HG03565 (cell line): ENCODE results near the gene SAMD7.

ENCODE experiments used
- ATAC-seq: cut with Tn5 transposase; IDR thresholded peaks from one replicate; pipeline ENCODE4 v1.9.1; 2021; ENCODE audit warnings: mild to moderate bottlenecking, moderate library complexity; ENCODE audit not compliant: unreplicated experiment

Gene SAMD7, protein sequence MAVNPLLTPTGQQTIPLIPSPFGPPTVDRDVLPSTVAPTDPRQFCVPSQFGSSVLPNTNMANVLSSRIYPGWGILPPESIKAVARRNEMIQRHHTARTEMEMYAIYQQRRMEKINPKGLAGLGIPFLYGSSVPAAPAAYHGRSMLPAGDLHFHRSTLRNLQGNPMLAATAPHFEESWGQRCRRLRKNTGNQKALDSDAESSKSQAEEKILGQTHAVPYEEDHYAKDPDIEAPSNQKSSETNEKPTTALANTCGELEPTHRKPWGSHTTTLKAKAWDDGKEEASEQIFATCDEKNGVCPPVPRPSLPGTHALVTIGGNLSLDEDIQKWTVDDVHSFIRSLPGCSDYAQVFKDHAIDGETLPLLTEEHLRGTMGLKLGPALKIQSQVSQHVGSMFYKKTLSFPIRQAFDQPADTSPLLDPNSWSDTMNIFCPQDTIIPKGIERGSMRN

GRCh38 chr3:169911272-169911671 is at the start of gene SAMD7:
Gene SAMD7 (plus strand): TSS chr3:169911572. CDS start chr3:169919499, 7,927 bp downstream.
- no peak for ATAC-seq

DNA sequence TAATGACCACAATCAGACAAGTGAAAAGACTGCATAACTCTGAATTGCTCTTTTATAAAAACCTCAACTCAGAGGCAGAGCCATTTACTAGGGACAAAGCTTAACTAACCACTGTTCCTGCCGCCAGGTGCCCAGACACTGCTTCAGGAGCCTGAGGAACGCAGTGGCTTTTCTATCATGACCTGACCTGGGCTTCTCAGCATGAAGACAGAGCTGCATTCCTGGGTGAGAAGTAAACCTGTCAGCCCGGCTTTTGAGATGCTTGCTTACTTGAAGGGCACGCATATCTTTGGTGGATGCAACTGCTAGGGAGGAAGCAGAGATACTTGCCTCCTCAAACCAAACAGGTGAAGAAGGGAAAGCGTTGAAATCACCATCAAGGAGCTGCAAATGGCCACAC is 49.5 kb upstream of the SAMD7 start:
- ATAC-seq, result no peak

- peak; percentile 71 for ATAC-seq
Observed at GRCh38 chr3:169863458-169863899, 47.9 kb upstream of the SAMD7 start.

DNA sequence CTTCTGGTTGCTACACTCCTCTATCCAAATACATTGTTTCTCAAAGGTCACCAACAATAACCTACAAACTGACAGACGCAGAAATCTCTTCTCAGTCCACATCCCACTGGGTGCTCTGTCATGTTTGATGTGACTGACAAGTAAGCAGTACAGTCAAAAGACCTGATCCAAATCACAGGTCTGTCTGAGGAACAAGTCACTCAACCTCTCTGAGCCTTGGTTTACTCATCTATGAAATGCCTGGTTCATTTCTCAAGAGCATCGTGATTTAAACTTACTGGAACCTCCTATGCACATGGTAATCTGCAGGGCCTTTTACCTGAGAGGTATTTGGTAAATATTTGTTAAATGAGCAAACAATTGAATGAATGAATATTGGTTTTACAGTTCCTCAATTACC is 47.1 kb upstream of the SAMD7 start:
- ATAC-seq, result no peak

GRCh38 chr3:169865176-169865767 is 46.1 kb upstream of the SAMD7 start:
- no peak for ATAC-seq

- no peak for ATAC-seq
Observed at GRCh38 chr3:169867584-169868210, 43.7 kb upstream of the SAMD7 start.

- ATAC-seq, result no peak
Observed at GRCh38 chr3:169868369-169868768, 43.0 kb upstream of the SAMD7 start.

DNA sequence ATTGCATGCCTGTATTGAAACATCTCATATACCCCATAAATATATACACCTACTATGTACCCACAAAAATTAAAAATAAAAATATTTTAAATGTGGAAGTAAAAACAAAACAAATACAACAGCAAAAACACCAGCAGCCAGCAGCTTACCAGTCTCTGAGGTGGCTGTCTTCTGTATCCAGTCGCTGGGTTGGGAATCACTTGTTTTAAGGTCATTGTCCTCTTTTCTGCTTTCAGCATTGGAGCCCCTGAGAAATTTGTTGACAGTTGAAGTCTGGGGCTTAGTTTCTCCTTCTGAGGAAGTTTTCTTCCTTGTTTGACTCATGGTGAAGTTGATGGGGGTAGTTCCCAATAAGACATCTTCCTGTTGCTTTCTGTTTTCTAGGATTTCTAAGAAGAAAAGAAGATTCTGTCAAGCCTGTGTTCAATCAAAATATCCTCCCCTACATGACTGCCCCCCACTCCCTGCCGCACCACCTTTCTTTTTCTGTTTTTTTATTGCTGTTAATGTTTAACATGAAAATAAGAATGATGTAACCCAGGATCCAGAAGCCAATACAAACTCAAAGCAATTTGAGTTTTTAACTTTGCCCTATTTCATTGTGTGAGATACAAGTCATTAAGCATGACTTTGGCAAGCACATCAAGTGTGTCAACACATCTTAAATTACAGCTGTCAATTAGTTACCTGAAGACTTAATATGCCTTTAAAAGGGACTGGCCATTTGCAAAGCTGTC is 41.7 kb upstream of the SAMD7 start, which contains the start of gene LRRC31:
Gene LRRC31, minus strand, starts transcription at position 452 of the 737 bp plus-strand sequence. Its CDS starts 128 bp downstream, at position 324.
- no peak for ATAC-seq

DNA sequence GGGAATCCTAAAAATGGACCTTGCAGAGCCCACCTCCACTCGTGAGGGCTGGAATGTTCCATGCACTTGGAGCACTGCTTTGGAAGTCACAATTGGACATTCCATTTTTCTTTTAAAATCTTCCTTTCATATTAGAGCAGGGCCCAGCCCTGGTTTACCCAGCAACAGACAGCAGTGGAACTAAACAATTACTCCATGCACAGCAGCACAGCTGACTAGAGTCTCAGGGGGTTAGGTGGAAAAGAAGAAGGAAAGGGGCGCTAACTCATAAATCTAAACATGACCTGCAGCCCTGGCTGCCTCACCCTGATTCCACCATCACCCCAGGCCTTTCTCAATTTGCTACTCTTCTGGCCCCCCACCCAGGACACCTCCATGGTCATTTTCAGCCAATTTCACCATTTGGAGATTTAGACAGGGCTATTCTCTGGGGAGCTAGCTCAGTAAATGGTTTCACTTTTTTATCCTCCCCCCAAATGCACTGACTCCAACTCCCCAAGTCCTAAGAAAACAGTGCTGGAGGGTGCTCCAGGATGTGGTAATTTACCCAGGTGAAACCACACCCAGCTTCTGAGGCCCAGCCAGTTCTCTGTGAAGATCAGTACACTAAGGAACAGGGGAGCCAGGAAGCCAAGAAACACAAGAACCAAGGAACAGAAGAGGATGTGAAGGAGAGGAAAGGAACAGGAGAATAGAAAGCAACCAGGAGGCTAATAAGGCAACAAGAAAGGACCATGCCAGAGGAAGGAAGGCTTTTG is 40.1 kb upstream of the SAMD7 start:
- no peak for ATAC-seq

DNA sequence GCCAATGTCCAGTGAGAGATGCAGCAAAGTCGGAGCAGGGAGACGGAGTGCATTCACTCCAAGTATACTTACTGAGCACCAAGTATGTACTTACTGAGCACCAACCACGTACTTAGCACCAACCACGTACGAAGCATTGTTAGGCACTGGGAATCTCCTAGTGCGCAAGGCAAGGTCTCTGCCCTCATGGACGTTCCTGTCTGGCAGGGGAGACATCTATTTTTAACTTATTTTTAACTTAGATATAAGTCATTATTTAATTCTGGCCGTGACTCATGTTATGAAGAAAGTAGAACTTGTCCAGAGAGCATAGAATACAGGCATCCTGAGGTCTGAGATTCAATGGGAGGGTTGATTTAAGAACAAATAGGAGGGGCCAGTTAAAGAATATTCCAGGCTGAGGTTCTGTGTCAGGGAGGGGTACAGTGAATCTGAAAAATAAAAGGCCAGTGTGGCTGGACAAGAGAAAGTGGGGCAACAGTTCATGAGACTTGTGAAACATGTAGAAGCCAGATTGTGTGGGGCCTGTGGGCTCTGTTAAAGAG is 32.3 kb upstream of the SAMD7 start:
- no peak for ATAC-seq

- no peak for ATAC-seq
Observed at GRCh38 chr3:169879845-169880575, 31.4 kb upstream of the SAMD7 start.

GRCh38 chr3:169880576-169881250 is 30.7 kb upstream of the SAMD7 start:
- no peak for ATAC-seq

- no peak for ATAC-seq
Observed at GRCh38 chr3:169886671-169887070, 24.7 kb upstream of the SAMD7 start.

DNA sequence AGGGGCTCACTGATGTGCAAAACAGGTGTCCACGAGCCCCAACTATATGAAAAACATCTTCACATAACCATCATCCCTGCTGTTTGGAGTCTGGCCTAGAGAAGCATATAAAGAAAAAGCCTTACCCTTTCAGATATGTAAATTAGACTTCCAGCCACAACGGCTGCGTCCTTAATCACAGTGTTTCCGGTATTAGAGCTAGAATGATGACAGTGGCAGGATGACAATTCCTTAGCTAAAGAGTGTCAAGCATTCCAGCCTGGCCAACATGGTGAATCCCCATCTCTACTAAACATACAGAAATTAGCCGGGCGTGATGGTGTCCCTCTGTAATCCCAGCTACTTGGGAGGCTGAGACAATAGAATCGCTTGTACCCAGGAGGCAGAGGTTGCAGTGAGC is 19.5 kb upstream of the SAMD7 start:
- no peak for ATAC-seq

DNA sequence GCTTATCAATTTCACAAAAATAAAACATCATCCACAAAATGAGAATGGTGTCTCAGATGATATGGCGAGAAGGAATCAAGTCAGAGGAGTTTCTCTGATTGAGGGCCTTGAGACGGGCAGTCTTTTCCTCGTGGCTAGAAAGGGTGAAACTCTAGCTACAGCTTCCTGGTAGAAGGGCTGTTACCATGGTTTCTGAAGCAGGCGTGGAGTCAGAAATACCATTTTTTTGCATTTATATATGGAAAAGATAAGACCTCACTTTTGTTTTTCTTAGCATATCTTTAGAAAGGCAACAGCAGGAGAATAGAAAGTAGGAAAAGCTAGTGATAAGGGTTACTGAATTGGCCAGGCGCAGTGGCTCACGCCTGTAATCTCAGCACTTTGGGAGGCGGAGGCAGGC is 17.3 kb upstream of the SAMD7 start:
- no peak for ATAC-seq

- no peak for ATAC-seq
Observed at GRCh38 chr3:169895072-169895471, 16.3 kb upstream of the SAMD7 start.

DNA sequence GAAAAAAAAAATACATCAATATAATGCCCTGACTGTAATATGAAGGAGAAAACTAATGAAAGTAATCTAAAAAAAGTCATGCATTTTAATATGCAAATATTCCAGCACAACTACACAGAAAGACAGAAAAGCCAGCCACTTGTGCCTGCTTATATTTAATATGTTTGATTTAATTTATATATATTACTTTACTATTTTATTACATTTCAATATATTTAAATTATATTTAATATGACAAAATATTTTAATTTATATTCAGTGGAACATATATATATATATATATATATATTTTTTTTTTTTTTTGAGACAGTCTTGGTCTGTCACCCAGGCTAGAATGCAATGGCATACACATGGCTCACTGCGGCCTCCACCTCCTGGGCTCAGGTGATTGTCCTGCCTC is 14.1 kb upstream of the SAMD7 start:
- ATAC-seq, result no peak

DNA sequence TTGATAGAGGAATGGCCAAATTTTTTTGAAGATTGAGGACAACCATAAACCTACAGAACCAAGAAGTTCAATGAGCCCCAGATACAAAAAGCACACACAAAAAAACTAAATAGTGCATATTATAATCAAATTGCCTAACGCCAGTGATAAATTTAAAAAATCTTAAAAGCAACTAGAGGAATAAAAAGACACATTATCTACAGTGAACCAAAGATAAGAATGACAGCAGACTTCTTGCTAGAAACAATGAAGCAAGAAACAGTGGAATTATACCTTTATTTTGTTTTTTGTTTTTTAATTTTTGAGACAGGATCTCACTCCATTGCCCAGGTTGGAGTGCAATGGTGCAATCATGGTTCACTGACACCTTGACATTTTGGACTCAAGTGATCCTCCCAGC is 9.9 kb upstream of the SAMD7 start:
- no peak for ATAC-seq

DNA sequence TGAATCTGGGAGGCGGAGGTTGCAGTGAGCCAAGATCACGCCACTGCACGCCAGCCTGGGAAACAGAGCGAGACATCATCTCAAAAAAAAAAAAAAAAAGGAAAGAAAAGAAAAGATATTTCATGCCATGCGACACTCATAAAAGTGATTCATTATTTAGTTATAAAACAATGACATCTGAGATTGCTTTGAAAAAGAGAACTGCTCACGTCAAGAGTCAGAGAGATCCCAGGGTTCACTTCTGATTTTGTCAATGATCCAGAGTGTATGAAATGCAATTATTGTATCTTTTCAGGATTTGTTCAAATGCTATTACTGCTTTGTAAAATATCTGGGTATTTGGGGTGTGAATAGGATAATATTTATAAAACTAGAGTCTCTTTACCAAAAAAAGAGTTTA is 6.0 kb upstream of the SAMD7 start:
- no peak for ATAC-seq
